HepG2 (cell line): Measurements from ENCODE around the gene GADD45B. TPM values are rescaled to one million over a fixed set of nuclear protein-coding genes. Genes with fewer than 3 reads are reported as not detected.

Source experiments
- CAMTA2 ChIP-seq: sonication (generic); formaldehyde crosslinking; IDR thresholded peaks from 2 replicates; pipeline ENCODE4 v1.4.0; 2020; ENCODE audit warnings: mild to moderate bottlenecking, missing genetic modification reagents, borderline replicate concordance
- ELF1 ChIP-seq: sonication (generic); formaldehyde crosslinking; IDR thresholded peaks from 2 replicates; pipeline ENCODE4 v1.4.0; 2020; ENCODE audit warnings: missing genetic modification reagents
- FOXM1 ChIP-seq: sonication (generic); formaldehyde crosslinking; IDR thresholded peaks from 2 replicates; pipeline ENCODE4 v1.5.0; 2020; ENCODE audit warnings: missing genetic modification reagents
- KLF6 ChIP-seq: IDR thresholded peaks from 2 replicates; pipeline ENCODE4 v1.8.0; 2016; ENCODE audit warnings: missing biosample characterization, missing genetic modification reagents
- NR2F2 ChIP-seq: IDR thresholded peaks from 2 replicates; pipeline ENCODE4 v1.6.1; 2012; ENCODE audit warnings: low read depth, inconsistent platforms, borderline replicate concordance
- RFX1 ChIP-seq: fragments of 450-650 bp; IDR thresholded peaks from 2 replicates; pipeline ENCODE4 v1.6.1; 2017
- SIX1 ChIP-seq: sonication (generic); formaldehyde crosslinking; IDR thresholded peaks from 2 replicates; pipeline ENCODE4 v1.4.0; 2020; ENCODE audit warnings: missing genetic modification reagents, borderline replicate concordance
- SSRP1 ChIP-seq: IDR thresholded peaks from 2 replicates; pipeline ENCODE4 v1.6.1; 2016; ENCODE audit warnings: control low read depth
- TBX3 ChIP-seq: fragments of 450-650 bp; IDR thresholded peaks from 2 replicates; pipeline ENCODE4 v1.6.1; 2017; ENCODE audit warnings: antibody characterized with exemption, mild to moderate bottlenecking, inconsistent platforms, borderline replicate concordance
- ZNF282 ChIP-seq: fragments of 450-650 bp; IDR thresholded peaks from 2 replicates; pipeline ENCODE4 v1.6.1; 2018; ENCODE audit not compliant: partially characterized antibody
- ZNF460 ChIP-seq: sonication (generic); formaldehyde crosslinking; IDR thresholded peaks from 2 replicates; pipeline ENCODE4 v1.5.1; 2020; ENCODE audit warnings: missing genetic modification reagents, mild to moderate bottlenecking, borderline replicate concordance
- ZNF549 ChIP-seq: sonication (generic); formaldehyde crosslinking; IDR thresholded peaks from 2 replicates; pipeline ENCODE4 v1.5.0; 2020; ENCODE audit warnings: missing genetic modification reagents
- ZNF589 ChIP-seq: sonication (generic); formaldehyde crosslinking; conservative IDR thresholded peaks from 2 replicates; pipeline ENCODE4 v1.8.0; 2022; ENCODE audit warnings: mild to moderate bottlenecking, moderate library complexity, missing genetic modification reagents
- polyA plus RNA-seq, 8 experiments: library from polyadenylated mRNA; depleted of rRNA in 3 of 8; stranded (reverse) in 7 of 8; unstranded in 1 of 8; fragments of >200 nt; fragmentation: Illumina TruSeq in 4 of 8; extraction: Trizol in 4 of 8; gene quantifications; 2 replicates each; pipeline versions ENCODE4 v1.2.1 to v1.2.3, GENCODE V29; 2011 to 2016; ENCODE audit warnings: low read depth in 4 of 8, missing spikeins in 1 of 8, mixed read lengths in 1 of 8; ENCODE audit not compliant: insufficient read depth in 1 of 8
- total RNA-seq, 5 experiments: library from RNA; depleted of rRNA; stranded (reverse); fragments of >200 nt; fragmentation: Illumina TruSeq; extraction: Trizol; gene quantifications; 2 replicates each; pipeline ENCODE4 v1.2.3, GENCODE V29; 2016; ENCODE audit warnings: low read depth in 1 of 5
- TF ChIP-seq, protein P1 (sequence below): sonication (generic); formaldehyde crosslinking; IDR thresholded peaks from 2 replicates; pipeline ENCODE4 v1.5.1; 2020; ENCODE audit warnings: mild to moderate bottlenecking, moderate library complexity, missing genetic modification reagents
- TF ChIP-seq, protein P2 (sequence below): sonication (generic); formaldehyde crosslinking; IDR thresholded peaks from 2 replicates; pipeline ENCODE4 v1.9.0; 2022; ENCODE audit warnings: low read depth, missing genetic modification reagents
- TF ChIP-seq, protein P3 (sequence below), 2 experiments: sonication (generic) in 1 of 2; formaldehyde crosslinking in 1 of 2; IDR thresholded peaks; 2 replicates each; pipeline versions ENCODE4 v1.6.1 to v1.9.0; 2014 to 2022; ENCODE audit warnings: antibody characterized with exemption in 1 of 2, borderline replicate concordance in 1 of 2, inconsistent platforms in 1 of 2, low read depth in 1 of 2, missing genetic modification reagents in 1 of 2
- TF ChIP-seq, protein P4 (sequence below): sonication (generic); formaldehyde crosslinking; IDR thresholded peaks from 2 replicates; pipeline ENCODE4 v1.4.0; 2020; ENCODE audit warnings: missing genetic modification reagents

GADD45B gene
- total and polyA plus RNA-seq, 2 of the 13 experiments (the other 11 are each of a cell fraction or from before 2014, with no cell fraction given) = 4.6 to 34.1 TPM

DNA sequence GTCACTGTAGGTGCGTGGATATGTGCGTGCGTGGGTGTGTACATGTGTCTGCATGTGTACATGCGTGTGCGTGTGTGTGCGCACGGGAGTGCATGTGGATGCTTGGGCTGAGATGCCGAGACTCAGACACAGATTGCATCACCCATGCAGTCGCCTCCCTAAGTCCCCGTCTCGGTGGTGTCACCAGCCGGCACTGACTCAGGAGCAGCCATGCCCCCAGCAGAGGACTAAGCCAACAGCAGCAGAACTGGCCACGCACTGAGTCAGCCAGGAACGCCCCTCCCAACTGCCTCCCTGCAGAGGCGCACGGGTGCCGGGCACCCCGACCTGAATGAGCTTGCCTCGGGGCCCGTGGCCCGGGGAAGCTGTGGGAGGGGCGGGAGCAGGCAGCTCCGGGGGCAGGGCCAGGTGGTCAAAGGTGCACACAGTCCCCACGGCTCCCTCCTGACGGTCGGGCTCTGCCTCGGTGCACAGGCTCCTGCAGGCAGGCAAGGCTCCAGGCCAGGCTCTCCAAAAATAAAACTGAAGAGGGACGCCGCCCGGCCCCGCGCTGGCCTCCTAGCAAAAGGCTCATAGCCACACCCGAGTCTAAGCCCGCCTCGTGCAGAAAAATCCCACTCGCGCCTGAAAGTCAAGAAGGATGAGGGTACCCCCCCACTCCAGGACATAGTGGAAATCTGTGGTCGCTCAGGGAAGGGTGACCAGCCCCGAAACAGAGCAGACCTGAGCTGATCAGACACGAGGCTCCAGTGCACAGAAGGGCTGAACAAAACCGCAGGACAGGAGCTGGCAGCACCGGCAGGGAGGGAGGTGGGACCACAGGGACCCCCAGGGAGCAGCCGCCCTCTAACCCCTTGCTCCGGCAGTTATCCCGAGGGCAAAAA lies 49.2 kb downstream of the GADD45B start (continued):
- TF ChIP-seq, protein P1, sequence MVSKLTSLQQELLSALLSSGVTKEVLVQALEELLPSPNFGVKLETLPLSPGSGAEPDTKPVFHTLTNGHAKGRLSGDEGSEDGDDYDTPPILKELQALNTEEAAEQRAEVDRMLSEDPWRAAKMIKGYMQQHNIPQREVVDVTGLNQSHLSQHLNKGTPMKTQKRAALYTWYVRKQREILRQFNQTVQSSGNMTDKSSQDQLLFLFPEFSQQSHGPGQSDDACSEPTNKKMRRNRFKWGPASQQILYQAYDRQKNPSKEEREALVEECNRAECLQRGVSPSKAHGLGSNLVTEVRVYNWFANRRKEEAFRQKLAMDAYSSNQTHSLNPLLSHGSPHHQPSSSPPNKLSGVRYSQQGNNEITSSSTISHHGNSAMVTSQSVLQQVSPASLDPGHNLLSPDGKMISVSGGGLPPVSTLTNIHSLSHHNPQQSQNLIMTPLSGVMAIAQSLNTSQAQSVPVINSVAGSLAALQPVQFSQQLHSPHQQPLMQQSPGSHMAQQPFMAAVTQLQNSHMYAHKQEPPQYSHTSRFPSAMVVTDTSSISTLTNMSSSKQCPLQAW (CRISPR knock-in tag) = no peak
- no peak for TF ChIP-seq NR2F2
- TF ChIP-seq, protein P2, sequence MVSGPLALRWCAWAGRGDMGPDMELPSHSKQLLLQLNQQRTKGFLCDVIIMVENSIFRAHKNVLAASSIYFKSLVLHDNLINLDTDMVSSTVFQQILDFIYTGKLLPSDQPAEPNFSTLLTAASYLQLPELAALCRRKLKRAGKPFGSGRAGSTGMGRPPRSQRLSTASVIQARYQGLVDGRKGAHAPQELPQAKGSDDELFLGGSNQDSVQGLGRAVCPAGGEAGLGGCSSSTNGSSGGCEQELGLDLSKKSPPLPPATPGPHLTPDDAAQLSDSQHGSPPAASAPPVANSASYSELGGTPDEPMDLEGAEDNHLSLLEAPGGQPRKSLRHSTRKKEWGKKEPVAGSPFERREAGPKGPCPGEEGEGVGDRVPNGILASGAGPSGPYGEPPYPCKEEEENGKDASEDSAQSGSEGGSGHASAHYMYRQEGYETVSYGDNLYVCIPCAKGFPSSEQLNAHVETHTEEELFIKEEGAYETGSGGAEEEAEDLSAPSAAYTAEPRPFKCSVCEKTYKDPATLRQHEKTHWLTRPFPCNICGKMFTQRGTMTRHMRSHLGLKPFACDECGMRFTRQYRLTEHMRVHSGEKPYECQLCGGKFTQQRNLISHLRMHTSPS = no peak
- TF ChIP-seq RFX1 = no peak
- no peak for TF ChIP-seq KLF6 (CRISPR knock-in tag)
- TF ChIP-seq ZNF549 (CRISPR knock-in tag) = no peak
- no peak for TF ChIP-seq SSRP1 (CRISPR knock-in tag)
- no peak for TF ChIP-seq ZNF460
- no peak for TF ChIP-seq ZNF589
- TF ChIP-seq, protein P3, sequence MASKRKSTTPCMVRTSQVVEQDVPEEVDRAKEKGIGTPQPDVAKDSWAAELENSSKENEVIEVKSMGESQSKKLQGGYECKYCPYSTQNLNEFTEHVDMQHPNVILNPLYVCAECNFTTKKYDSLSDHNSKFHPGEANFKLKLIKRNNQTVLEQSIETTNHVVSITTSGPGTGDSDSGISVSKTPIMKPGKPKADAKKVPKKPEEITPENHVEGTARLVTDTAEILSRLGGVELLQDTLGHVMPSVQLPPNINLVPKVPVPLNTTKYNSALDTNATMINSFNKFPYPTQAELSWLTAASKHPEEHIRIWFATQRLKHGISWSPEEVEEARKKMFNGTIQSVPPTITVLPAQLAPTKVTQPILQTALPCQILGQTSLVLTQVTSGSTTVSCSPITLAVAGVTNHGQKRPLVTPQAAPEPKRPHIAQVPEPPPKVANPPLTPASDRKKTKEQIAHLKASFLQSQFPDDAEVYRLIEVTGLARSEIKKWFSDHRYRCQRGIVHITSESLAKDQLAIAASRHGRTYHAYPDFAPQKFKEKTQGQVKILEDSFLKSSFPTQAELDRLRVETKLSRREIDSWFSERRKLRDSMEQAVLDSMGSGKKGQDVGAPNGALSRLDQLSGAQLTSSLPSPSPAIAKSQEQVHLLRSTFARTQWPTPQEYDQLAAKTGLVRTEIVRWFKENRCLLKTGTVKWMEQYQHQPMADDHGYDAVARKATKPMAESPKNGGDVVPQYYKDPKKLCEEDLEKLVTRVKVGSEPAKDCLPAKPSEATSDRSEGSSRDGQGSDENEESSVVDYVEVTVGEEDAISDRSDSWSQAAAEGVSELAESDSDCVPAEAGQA (IDR thresholded peaks at IDR 0.05; ENCODE audit: low read depth) = no peak
- TF ChIP-seq, protein P3 (CRISPR knock-in tag; IDR thresholded peaks at IDR 0.05; ENCODE audit: borderline replicate concordance) = no peak
- TF ChIP-seq ELF1 = no peak
- no peak for TF ChIP-seq FOXM1 (CRISPR knock-in tag)
- TF ChIP-seq, protein P4, sequence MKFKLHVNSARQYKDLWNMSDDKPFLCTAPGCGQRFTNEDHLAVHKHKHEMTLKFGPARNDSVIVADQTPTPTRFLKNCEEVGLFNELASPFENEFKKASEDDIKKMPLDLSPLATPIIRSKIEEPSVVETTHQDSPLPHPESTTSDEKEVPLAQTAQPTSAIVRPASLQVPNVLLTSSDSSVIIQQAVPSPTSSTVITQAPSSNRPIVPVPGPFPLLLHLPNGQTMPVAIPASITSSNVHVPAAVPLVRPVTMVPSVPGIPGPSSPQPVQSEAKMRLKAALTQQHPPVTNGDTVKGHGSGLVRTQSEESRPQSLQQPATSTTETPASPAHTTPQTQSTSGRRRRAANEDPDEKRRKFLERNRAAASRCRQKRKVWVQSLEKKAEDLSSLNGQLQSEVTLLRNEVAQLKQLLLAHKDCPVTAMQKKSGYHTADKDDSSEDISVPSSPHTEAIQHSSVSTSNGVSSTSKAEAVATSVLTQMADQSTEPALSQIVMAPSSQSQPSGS (CRISPR knock-in tag) = no peak
- no peak for TF ChIP-seq ZNF282
- TF ChIP-seq SIX1 (CRISPR knock-in tag) = no peak
- no peak for TF ChIP-seq TBX3
- no peak for TF ChIP-seq CAMTA2
